H1 (cell line): ENCODE measurements around the gene ORAI3. TPM values are rescaled to one million over a fixed set of nuclear protein-coding genes. Genes with fewer than 3 reads are reported as not detected.

Experiments
- CTCF ChIA-PET: fragments of 300-600 bp; sonication (Branson Sonifier 250); formaldehyde crosslinking; loops from one replicate; lab custom pipeline; 2021; ENCODE audit not compliant: partially characterized antibody; lab: Charles Lee
- POLR2A ChIA-PET: fragments of 300-600 bp; sonication (Branson Sonifier 250); formaldehyde crosslinking; loops from one replicate; lab custom pipeline; 2021; ENCODE audit warnings: inconsistent platforms; ENCODE audit not compliant: partially characterized antibody; lab: Charles Lee
- DNase-seq, 2 experiments: peaks; one replicate each; pipeline versions ENCODE4 v3.0.0 to v3.0.0-alpha.2; 2010 to 2022; ENCODE audit warnings: low spot score in 2 of 2, low read depth in 1 of 2, mixed read lengths in 1 of 2
- FAIRE-seq: peaks from 2 replicates; lab custom pipeline; 2011; peaks lifted over from hg19 to GRCh38; lab: Jason Lieb, UNC
- H2AFZ ChIP-seq: 2 replicates; pipeline ENCODE4 v1.8.1; 2012; ENCODE audit warnings: low read length, inconsistent platforms
- H2AK5ac ChIP-seq: 2 replicates; pipeline ENCODE4 v1.6.1; 2013; ENCODE audit warnings: low read depth, low read length
- H2BK120ac ChIP-seq: replicated peaks from 2 replicates; pipeline ENCODE3; 2013; ENCODE audit warnings: low read depth, low read length, inconsistent platforms
- H2BK12ac ChIP-seq: 2 replicates; pipeline ENCODE4 v1.6.1; 2013; ENCODE audit warnings: low read depth, low read length
- H2BK15ac ChIP-seq: 2 replicates; pipeline ENCODE4 v1.6.1; 2013; ENCODE audit warnings: low read length
- H2BK20ac ChIP-seq: 2 replicates; pipeline ENCODE4 v1.6.1; 2013; ENCODE audit warnings: low read length
- H2BK5ac ChIP-seq: 2 replicates; pipeline ENCODE4 v1.6.1; 2013; ENCODE audit warnings: low read depth, low read length
- H3K14ac ChIP-seq: 2 replicates; pipeline ENCODE4 v1.6.1; 2013; ENCODE audit warnings: inconsistent platforms; ENCODE audit not compliant: insufficient read length
- H3K18ac ChIP-seq: 2 replicates; pipeline ENCODE4 v1.6.1; 2013; ENCODE audit warnings: low read length; ENCODE audit errors: extremely low read depth
- H3K23ac ChIP-seq: 2 replicates; pipeline ENCODE4 v1.6.1; 2013; ENCODE audit warnings: inconsistent platforms; ENCODE audit not compliant: insufficient read length
- H3K23me2 ChIP-seq: 2 replicates; pipeline ENCODE4 v1.6.1; 2013; ENCODE audit warnings: low read depth, low read length
- H3K27ac ChIP-seq: 2 replicates; pipeline ENCODE4 v1.6.1; 2011; ENCODE audit warnings: low read depth, low read length, inconsistent platforms
- H3K27me3 ChIP-seq, 4 experiments: replicated peaks in 1 of 4; 1 replicate in 1 of 4; 2 replicates in 3 of 4; pipeline versions ENCODE4 v1.6.1 to v1.8.1; 2011 to 2013; ENCODE audit warnings: low read length in 3 of 4, mild to moderate bottlenecking in 3 of 4, inconsistent platforms in 2 of 4, mixed read lengths in 2 of 4, moderate library complexity in 1 of 4; ENCODE audit not compliant: control insufficient read depth in 3 of 4, insufficient read depth in 3 of 4; ENCODE audit errors: extremely low read depth in 1 of 4
- H3K36me3 ChIP-seq, 4 experiments: 2 replicates each; pipeline versions ENCODE4 v1.6.1 to v1.8.1; 2011 to 2013; ENCODE audit warnings: mild to moderate bottlenecking in 4 of 4, low read length in 3 of 4, moderate library complexity in 2 of 4, control low read depth in 1 of 4, inconsistent platforms in 1 of 4; ENCODE audit not compliant: insufficient read depth in 4 of 4, control insufficient read depth in 2 of 4
- H3K4ac ChIP-seq: replicated peaks from 2 replicates; pipeline ENCODE3; 2013; ENCODE audit warnings: low read length, low read depth, mixed read lengths, inconsistent platforms; ENCODE audit not compliant: insufficient read length
- H3K4me1 ChIP-seq, 4 experiments: replicated peaks in 1 of 4; 1 replicate in 1 of 4; 2 replicates in 3 of 4; pipeline versions ENCODE4 v1.6.1 to v1.8.1; 2011 to 2013; ENCODE audit warnings: low read length in 3 of 4, inconsistent platforms in 2 of 4, mixed read lengths in 1 of 4; ENCODE audit not compliant: insufficient read depth in 4 of 4, control insufficient read depth in 3 of 4
- H3K4me2 ChIP-seq, 2 experiments: 2 replicates each; pipeline versions ENCODE4 v1.6.1 to v1.8.1; 2011 to 2013; ENCODE audit warnings: low read depth in 2 of 2, low read length in 2 of 2, control low read depth in 1 of 2, inconsistent platforms in 1 of 2, mild to moderate bottlenecking in 1 of 2; ENCODE audit not compliant: insufficient read depth in 1 of 2
- H3K4me3 ChIP-seq, 4 experiments: fragments of 200-600, 300-600 bp in 1 of 4; sonication (generic), shearing (Covaris generic), sonication (Bioruptor Twin) in 1 of 4; 2 replicates each; pipeline versions ENCODE4 v1.5.1 to v1.8.1; 2011 to 2016; ENCODE audit warnings: low read length in 4 of 4, low read depth in 3 of 4, control low read depth in 2 of 4, inconsistent platforms in 2 of 4, mild to moderate bottlenecking in 2 of 4, mixed read lengths in 1 of 4, moderate library complexity in 1 of 4; ENCODE audit not compliant: insufficient read depth in 2 of 4; ENCODE audit errors: extremely low read depth in 1 of 4
- H3K56ac ChIP-seq: replicated peaks from 2 replicates; pipeline ENCODE3; 2013; ENCODE audit warnings: low read depth, mild to moderate bottlenecking, mixed read lengths, low read length, inconsistent platforms; ENCODE audit not compliant: insufficient read length
- H3K79me1 ChIP-seq: 2 replicates; pipeline ENCODE4 v1.6.1; 2013; ENCODE audit warnings: low read depth, low read length, control low read depth
- H3K79me2 ChIP-seq, 2 experiments: 2 replicates each; pipeline versions ENCODE4 v1.6.1 to v1.8.1; 2012 to 2013; ENCODE audit warnings: low read length in 2 of 2, mild to moderate bottlenecking in 2 of 2, inconsistent platforms in 1 of 2; ENCODE audit not compliant: insufficient read depth in 2 of 2, control insufficient read depth in 1 of 2
- H3K9ac ChIP-seq, 4 experiments: replicated peaks in 1 of 4; 1 replicate in 1 of 4; 2 replicates in 3 of 4; pipeline versions ENCODE4 v1.6.1 to v1.8.1; 2011 to 2013; ENCODE audit warnings: low read depth in 3 of 4, low read length in 3 of 4, control low read depth in 2 of 4, mild to moderate bottlenecking in 2 of 4, moderate library complexity in 2 of 4, inconsistent platforms in 1 of 4; ENCODE audit errors: extremely low read depth in 1 of 4
- H3K9me3 ChIP-seq, 2 experiments: 2 replicates each; pipeline versions ENCODE4 v1.6.1 to v1.8.1; 2012 to 2013; ENCODE audit warnings: mild to moderate bottlenecking in 2 of 2, moderate library complexity in 2 of 2, control low read depth in 1 of 2, inconsistent platforms in 1 of 2, low read depth in 1 of 2, low read length in 1 of 2, mixed read lengths in 1 of 2; ENCODE audit not compliant: insufficient read depth in 2 of 2
- H4K20me1 ChIP-seq, 2 experiments: replicated peaks in 1 of 2; 2 replicates each; pipeline versions ENCODE3 to v1.8.1; 2011 to 2013; ENCODE audit warnings: inconsistent platforms in 2 of 2, low read length in 2 of 2, mild to moderate bottlenecking in 1 of 2; ENCODE audit not compliant: insufficient read depth in 2 of 2, control insufficient read depth in 1 of 2
- H4K5ac ChIP-seq: 2 replicates; pipeline ENCODE4 v1.6.1; 2013; ENCODE audit warnings: low read length, low read depth, mixed read lengths, inconsistent platforms; ENCODE audit not compliant: insufficient read length
- H4K8ac ChIP-seq: 2 replicates; pipeline ENCODE4 v1.8.0; 2013; ENCODE audit warnings: mild to moderate bottlenecking, moderate library complexity, low read length, inconsistent platforms; ENCODE audit not compliant: insufficient read depth; ENCODE audit errors: extremely low read depth
- H4K91ac ChIP-seq: replicated peaks from 2 replicates; pipeline ENCODE3; 2013; ENCODE audit warnings: low read length, mixed read lengths, inconsistent platforms; ENCODE audit not compliant: insufficient read length
- CBX8 ChIP-seq: fragments of 300-800, 300-1000 bp; sonication (generic); IDR thresholded peaks from 2 replicates; pipeline ENCODE4 v1.7.1; 2016; ENCODE audit warnings: low read depth, low read length, borderline replicate concordance
- EGR1 ChIP-seq: IDR thresholded peaks from 2 replicates; pipeline ENCODE4 v1.6.1; 2011; ENCODE audit warnings: low read depth, low read length, borderline replicate concordance
- JUN ChIP-seq: IDR thresholded peaks from 2 replicates; pipeline ENCODE4 v1.6.1; 2011; ENCODE audit warnings: low read depth, mild to moderate bottlenecking, improper control_type of control experiment, low read length
- KDM4A ChIP-seq: IDR thresholded peaks from one replicate; pipeline ENCODE4 v1.7.1; 2012; ENCODE audit warnings: low read depth, mild to moderate bottlenecking, moderate library complexity, low read length, inconsistent platforms; ENCODE audit not compliant: severe bottlenecking
- KDM5A ChIP-seq: fragments of 200-600 bp; IDR thresholded peaks from 2 replicates; pipeline ENCODE4 v1.7.1; 2012; ENCODE audit warnings: mild to moderate bottlenecking, low read length, inconsistent platforms, mixed read lengths
- NANOG ChIP-seq: IDR thresholded peaks from 2 replicates; pipeline ENCODE4 v1.6.1; 2011; ENCODE audit warnings: low read length, low read depth, mild to moderate bottlenecking, inconsistent platforms; ENCODE audit not compliant: insufficient read depth, poor library complexity, severe bottlenecking
- POLR2AphosphoS5 ChIP-seq: IDR thresholded peaks from 2 replicates; pipeline ENCODE4 v1.6.1; 2011; ENCODE audit warnings: low read depth, low read length
- POU5F1 ChIP-seq: IDR thresholded peaks from 2 replicates; pipeline ENCODE4 v1.6.1; 2011; ENCODE audit warnings: low read depth, mild to moderate bottlenecking, low read length, moderate library complexity
- RBBP5 ChIP-seq: IDR thresholded peaks from 2 replicates; pipeline ENCODE4 v1.7.1; 2012; ENCODE audit warnings: low read depth, mild to moderate bottlenecking, inconsistent platforms, low read length, moderate library complexity, borderline replicate concordance
- RFX5 ChIP-seq: IDR thresholded peaks from 2 replicates; pipeline ENCODE4 v1.6.1; 2011; ENCODE audit warnings: low read depth, low read length, improper control_type of control experiment, borderline replicate concordance
- RXRA ChIP-seq: IDR thresholded peaks from 2 replicates; pipeline ENCODE4 v1.6.1; 2011; ENCODE audit warnings: low read depth, mild to moderate bottlenecking, low read length, moderate library complexity; ENCODE audit not compliant: insufficient read depth
- SAP30 ChIP-seq: fragments of 300-600 bp; sonication (generic); IDR thresholded peaks from 2 replicates; pipeline ENCODE4 v1.7.1; 2012; ENCODE audit warnings: low read length, moderate library complexity, mild to moderate bottlenecking, inconsistent platforms; ENCODE audit not compliant: insufficient read depth, insufficient replicate concordance
- SIRT6 ChIP-seq: IDR thresholded peaks from one replicate; pipeline ENCODE4 v1.7.1; 2012; ENCODE audit warnings: low read length, inconsistent platforms
- TBP ChIP-seq: IDR thresholded peaks from 2 replicates; pipeline ENCODE4 v1.6.1; 2011; ENCODE audit warnings: low read depth, low read length, improper control_type of control experiment
- WGBS, 2 experiments: shearing (Covaris generic) in 1 of 2; methylation state at CpG; one replicate each; pipeline versions ENCODE4 v1.1.6 to v1.1.7; 2013 to 2015; ENCODE audit warnings: low lambda C conversion rate in 2 of 2, mixed read lengths in 2 of 2, inconsistent platforms in 1 of 2, low coverage in 1 of 2, missing lambda C conversion rate in 1 of 2; ENCODE audit not compliant: insufficient replicate concordance in 2 of 2, insufficient coverage in 1 of 2, insufficient read length in 1 of 2; ENCODE audit errors: extremely low coverage in 1 of 2, missing lambda C conversion rate in 1 of 2; 5-methylcytosine and 5-hydroxymethylcytosine counted together
- polyA plus RNA-seq, 7 experiments: library from polyadenylated mRNA; depleted of rRNA in 3 of 7; stranded (reverse) in 5 of 7; unstranded in 2 of 7; fragments of >200 nt in 5 of 7; fragments of 200-250 nt in 2 of 7; gene quantifications; 1 replicate in 5 of 7; 2 replicates in 1 of 7; 4 replicates in 1 of 7; pipeline versions ENCODE4 v1.2.1 to v1.2.3, GENCODE V29; 2011 to 2013; ENCODE audit warnings: missing spikeins in 2 of 7, mixed read lengths in 2 of 7
- total RNA-seq: library from RNA; stranded (reverse); fragmentation: NEBNext Ultra II Directional; extraction: Animal tissue kit (Norgen Biotek cat#: 25700); gene quantifications from 2 replicates; pipeline ENCODE4 v1.2.1, GENCODE V29; 2021

Gene ORAI3
- total and polyA plus RNA-seq, 2 of the 8 experiments (the other 6 are each of a cell fraction or from before 2014, with no cell fraction given) = 8.7 to 24.5 TPM

GRCh38 chr16:30976486-30976885, 27.6 kb downstream of the ORAI3 start:
- Histone ChIP-seq H3K79me2 (no peaks in the 10 kb centered on the region), H3K23me2 (peaks cover 2% of the 10 kb centered on the region; the same call in 1 of the 2 replicates), H3K23ac (no peak overlapping the region), H2BK120ac (no peak overlapping the region), H3K14ac (no peak overlapping the region), H2BK15ac (no peak overlapping the region), H3K18ac (no peak overlapping the region), H3K56ac (no peak overlapping the region), H3K27me3 (no peaks in the 10 kb centered on the region), H3K4ac (no peak overlapping the region), H2BK5ac (no peak overlapping the region), H3K4me2 (no peak overlapping the region), H3K9me3 (no peaks in the 10 kb centered on the region), H3K27ac (no peak overlapping the region), H3K9ac (no peak overlapping the region), H2AFZ (no peak overlapping the region), H4K8ac (no peak overlapping the region), H3K4me3 (no peak overlapping the region), H3K4me1 (no peaks in the 10 kb centered on the region), H3K36me3 (peaks cover 21 to 52% (median 46%) of the 10 kb centered on the region in 4 experiments), H4K20me1 (peaks cover 1 to 19% of the 10 kb centered on the region in 2 experiments), H4K91ac (no peak overlapping the region), H4K5ac (no peak overlapping the region), H3K79me1 (no peaks in the 10 kb centered on the region; the same call in 1 of the 2 replicates), H2AK5ac (no peak overlapping the region), H2BK20ac (no peak overlapping the region), H2BK12ac (no peak overlapping the region)
- FAIRE-seq = no peak
- WGBS, 2 experiments = 90% methylated on average over 4 of the region's 4 CpGs; no CpG with 5 or more reads in 1 of the 2 experiments
- no peak for DNase-seq
- ChIA-PET CTCF (interaction anchor here (0.7 to 4.7 kb wide), 8 partner anchors 8 to 124 kb away, joined by 3 to 26 read pairs (median 4); no protein-coding TSS in a partner anchor), POLR2A (interaction anchor here (1.0 to 2.3 kb wide), 3 partner anchors 9 to 12 kb away, joined by 3 to 10 read pairs (median 9); partner anchors contain the start of gene HSD3B7)
- TF ChIP-seq CBX8 (no peak), RFX5 (no peak), EGR1 (no peak), KDM5A (no peak), RXRA (no peak), JUN (no peak), POLR2AphosphoS5 (no peak), SIRT6 (no peak), KDM4A (no peak), TBP (no peak), RBBP5 (no peak), SAP30 (no peak), POU5F1 (no peak), NANOG (no peak)
